ENCODE results near the gene COPG2. TPM values are rescaled to one million over a fixed set of nuclear protein-coding genes. Genes with fewer than 3 reads are reported as not detected.

The COPG2 gene
- total RNA-seq, 4 donors from 2014 or later, result 9.5 to 47.5 (median 20.2) TPM

DNA sequence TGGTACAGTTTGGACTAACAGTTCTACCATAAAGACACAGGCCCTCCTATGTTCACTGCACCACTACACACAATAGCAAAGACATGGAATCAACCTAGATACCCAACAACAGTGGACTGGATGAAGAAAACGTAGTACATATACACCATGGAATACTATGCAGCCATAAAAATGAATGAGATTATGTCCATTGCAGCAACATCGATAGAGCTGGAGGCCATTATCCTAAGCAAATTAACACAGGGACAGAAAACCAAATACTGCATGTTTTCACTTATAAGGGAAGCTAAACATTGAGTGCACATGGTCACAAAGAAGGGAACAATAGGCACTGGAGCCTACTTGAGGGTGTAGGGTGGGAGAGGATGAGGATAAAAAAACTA, 101.7 kb downstream of the COPG2 start:
- no peaks in the 10 kb centered on the region for H3K4me1 ChIP-seq
- intact Hi-C loops (cut with DNase I; ENCODE audit: low total_unique reads), result no loop called here
- H3K9me3 ChIP-seq, result no peaks in the 10 kb centered on the region
- no peaks in the 10 kb centered on the region for H3K27me3 ChIP-seq
- H3K27ac ChIP-seq, result no peak overlapping the region
- no peaks in the 10 kb centered on the region for H3K36me3 ChIP-seq
- no peak overlapping the region for H3K4me3 ChIP-seq
- no peak for DNase-seq
- TF ChIP-seq, protein P1, sequence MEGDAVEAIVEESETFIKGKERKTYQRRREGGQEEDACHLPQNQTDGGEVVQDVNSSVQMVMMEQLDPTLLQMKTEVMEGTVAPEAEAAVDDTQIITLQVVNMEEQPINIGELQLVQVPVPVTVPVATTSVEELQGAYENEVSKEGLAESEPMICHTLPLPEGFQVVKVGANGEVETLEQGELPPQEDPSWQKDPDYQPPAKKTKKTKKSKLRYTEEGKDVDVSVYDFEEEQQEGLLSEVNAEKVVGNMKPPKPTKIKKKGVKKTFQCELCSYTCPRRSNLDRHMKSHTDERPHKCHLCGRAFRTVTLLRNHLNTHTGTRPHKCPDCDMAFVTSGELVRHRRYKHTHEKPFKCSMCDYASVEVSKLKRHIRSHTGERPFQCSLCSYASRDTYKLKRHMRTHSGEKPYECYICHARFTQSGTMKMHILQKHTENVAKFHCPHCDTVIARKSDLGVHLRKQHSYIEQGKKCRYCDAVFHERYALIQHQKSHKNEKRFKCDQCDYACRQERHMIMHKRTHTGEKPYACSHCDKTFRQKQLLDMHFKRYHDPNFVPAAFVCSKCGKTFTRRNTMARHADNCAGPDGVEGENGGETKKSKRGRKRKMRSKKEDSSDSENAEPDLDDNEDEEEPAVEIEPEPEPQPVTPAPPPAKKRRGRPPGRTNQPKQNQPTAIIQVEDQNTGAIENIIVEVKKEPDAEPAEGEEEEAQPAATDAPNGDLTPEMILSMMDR (IDR thresholded peaks at IDR 0.05), result no peak
- TF ChIP-seq POLR2A (IDR thresholded peaks at IDR 0.05), result no peak

DNA sequence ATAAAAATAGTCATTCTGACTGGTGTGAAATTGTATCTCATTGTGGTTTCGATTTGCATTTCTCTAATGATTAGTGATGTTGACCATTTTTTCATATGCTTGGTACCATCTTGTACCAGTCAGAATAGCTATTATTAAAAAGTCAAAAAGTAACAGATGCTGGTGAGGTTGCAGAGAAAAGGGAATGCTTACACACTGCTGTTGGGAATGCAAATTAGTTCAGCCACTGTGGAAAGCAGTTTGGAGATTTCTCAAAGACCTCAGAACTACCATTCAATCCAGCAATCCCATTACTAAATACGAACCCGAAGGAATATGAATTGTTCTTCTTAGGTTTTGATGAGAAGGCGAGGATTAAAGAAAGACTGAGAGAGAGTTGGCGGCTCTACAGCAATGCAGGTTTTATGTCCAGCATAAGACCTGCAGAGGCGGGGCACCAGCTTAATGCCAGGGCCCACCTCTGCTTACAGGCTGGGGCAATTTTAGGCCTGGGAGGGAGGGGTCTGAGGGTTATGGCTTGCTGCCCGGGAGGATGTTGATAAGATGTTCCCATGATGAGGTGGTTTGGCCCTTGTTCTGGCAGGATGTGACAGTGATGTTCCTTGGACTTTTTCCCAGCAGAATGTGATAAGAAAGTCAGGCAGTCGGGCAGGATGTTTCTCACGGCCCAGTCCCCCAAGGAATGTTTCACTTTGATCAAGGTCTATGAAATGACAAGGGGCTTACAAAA, 102.2 kb downstream of the COPG2 start:
- intact Hi-C loops (cut with DNase I; ENCODE audit: low total_unique reads), result no loop called here
- Histone ChIP-seq H3K4me3 (no peak overlapping the region), H3K27me3 (no peaks in the 10 kb centered on the region), H3K27ac (peak overlapping the region in 1 of 2 donors; percentile 3), H3K4me1 (no peaks in the 10 kb centered on the region), H3K9me3 (no peaks in the 10 kb centered on the region), H3K36me3 (no peaks in the 10 kb centered on the region)
- DNase-seq, result peak in 1 of 2 donors; percentile 23
- no peak for TF ChIP-seq POLR2A (IDR thresholded peaks at IDR 0.05)
- TF ChIP-seq, protein P1 (IDR thresholded peaks at IDR 0.05), result no peak

DNA sequence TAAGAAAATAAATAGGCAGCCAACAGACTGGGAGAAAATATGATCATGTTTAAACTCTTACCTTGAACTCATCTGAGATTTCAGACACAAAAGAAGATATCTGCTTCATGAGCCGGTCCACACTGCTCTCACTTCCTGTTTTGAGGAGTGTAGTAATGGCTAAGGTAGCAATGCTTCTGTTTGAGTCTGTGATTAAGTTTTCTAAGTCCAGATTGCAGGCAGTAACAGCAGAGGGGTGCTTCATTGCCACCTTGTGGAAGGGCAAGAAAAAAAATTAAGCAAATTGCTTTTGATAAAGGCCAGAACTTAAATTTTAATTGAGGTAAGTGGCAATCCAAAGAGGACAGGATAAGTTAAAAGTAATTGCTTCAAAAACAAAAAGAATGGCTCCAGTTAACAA, 107.6 kb downstream of the COPG2 start:
- TF ChIP-seq POLR2A (IDR thresholded peaks at IDR 0.05), result no peak
- TF ChIP-seq, protein P1 (IDR thresholded peaks at IDR 0.05), result no peak
- Histone ChIP-seq H3K4me3 (no peak overlapping the region), H3K36me3 (no peaks in the 10 kb centered on the region), H3K27me3 (no peaks in the 10 kb centered on the region), H3K9me3 (no peaks in the 10 kb centered on the region), H3K27ac (no peak overlapping the region), H3K4me1 (no peaks in the 10 kb centered on the region)
- intact Hi-C loops (cut with DNase I; ENCODE audit: low total_unique reads), result no loop called here
- DNase-seq, result no peak

DNA sequence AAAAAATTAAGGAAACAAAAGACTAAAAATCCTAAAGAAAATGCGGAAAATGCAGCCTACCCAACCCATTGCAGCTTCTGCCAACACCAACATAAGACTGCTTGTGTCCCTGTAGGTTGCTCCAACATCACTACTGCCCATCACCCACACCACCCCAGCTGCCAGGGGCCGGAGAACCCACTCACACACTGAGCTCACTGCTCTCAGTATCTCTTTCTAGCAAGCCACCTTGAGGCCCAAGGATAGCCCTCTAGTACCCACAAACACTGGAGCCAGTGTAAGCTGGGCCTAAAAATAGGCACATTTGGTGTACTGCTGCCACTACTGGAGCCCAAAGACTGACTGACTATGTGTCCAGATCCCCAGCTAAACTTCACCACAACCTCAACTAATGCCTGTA, 109.4 kb downstream of the COPG2 start:
- DNase-seq, result no peak
- TF ChIP-seq POLR2A (IDR thresholded peaks at IDR 0.05), result no peak
- TF ChIP-seq, protein P1 (IDR thresholded peaks at IDR 0.05), result no peak
- no peaks in the 10 kb centered on the region for H3K27me3 ChIP-seq
- H3K36me3 ChIP-seq, result no peaks in the 10 kb centered on the region
- no peak overlapping the region for H3K27ac ChIP-seq
- no peak overlapping the region for H3K4me3 ChIP-seq
- H3K4me1 ChIP-seq, result no peaks in the 10 kb centered on the region
- intact Hi-C loops (cut with DNase I; ENCODE audit: low total_unique reads), result no loop called here
- no peaks in the 10 kb centered on the region for H3K9me3 ChIP-seq

DNA sequence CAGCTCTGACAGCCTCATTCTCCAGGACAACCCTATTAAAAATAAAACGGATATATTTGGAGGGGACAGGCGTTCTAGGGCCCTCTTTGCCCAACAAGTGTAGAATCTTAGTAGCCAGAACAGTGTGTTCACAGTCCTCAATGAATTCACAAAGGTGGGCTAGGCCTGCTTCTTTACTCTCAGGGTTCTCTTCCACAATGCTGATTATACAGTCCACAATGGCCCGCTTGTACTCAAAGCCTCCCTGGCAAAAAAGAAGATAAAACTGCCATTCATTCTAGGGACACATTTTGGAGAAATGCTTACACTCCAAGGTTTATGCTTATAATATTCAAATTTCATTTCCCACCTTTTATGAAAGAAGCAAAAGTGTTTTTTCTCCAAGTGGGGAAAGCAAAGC, 114.1 kb downstream of the COPG2 start:
- H3K27me3 ChIP-seq, result no peaks in the 10 kb centered on the region
- H3K9me3 ChIP-seq, result no peaks in the 10 kb centered on the region
- DNase-seq, result no peak
- H3K36me3 ChIP-seq, result no peaks in the 10 kb centered on the region
- no peak overlapping the region for H3K27ac ChIP-seq
- no peaks in the 10 kb centered on the region for H3K4me1 ChIP-seq
- intact Hi-C loops (cut with DNase I; ENCODE audit: low total_unique reads), result no loop called here
- H3K4me3 ChIP-seq, result no peak overlapping the region
- TF ChIP-seq POLR2A (IDR thresholded peaks at IDR 0.05), result no peak
- TF ChIP-seq, protein P1 (IDR thresholded peaks at IDR 0.05), result no peak
